Activated naive CD4-positive, alpha-beta T cell treated with anti-CD3 and anti-CD28 coated beads for 36 hours (primary cell): Measurements from ENCODE around the gene INTS11. TPM values are rescaled to one million over a fixed set of nuclear protein-coding genes. Genes with fewer than 3 reads are reported as not detected.

Experiments used
- CTCF ChIA-PET: fragments of 350-600 bp; sonication (Branson Sonifier 250); formaldehyde crosslinking; loops from one replicate; lab custom pipeline; 2021; ENCODE audit warnings: antibody characterized with exemption; lab: Charles Lee
- DNase-seq: peaks from one replicate; pipeline ENCODE4 v3.0.0-alpha.2; 2020
- H3K27ac Mint-ChIP-seq: one replicate; pipeline ENCODE4 v1.8.0; 2021; ENCODE audit warnings: mild to moderate bottlenecking, mixed read lengths
- H3K27me3 Mint-ChIP-seq: one replicate; pipeline ENCODE4 v1.8.0; 2021; ENCODE audit warnings: low read depth, mixed read lengths
- H3K36me3 Mint-ChIP-seq: one replicate; pipeline ENCODE4 v1.8.0; 2021; ENCODE audit warnings: low read depth, mixed read lengths
- H3K4me1 Mint-ChIP-seq: one replicate; pipeline ENCODE4 v1.8.0; 2021; ENCODE audit warnings: low read depth, mixed read lengths
- H3K4me3 Mint-ChIP-seq: one replicate; pipeline ENCODE4 v1.8.0; 2021; ENCODE audit warnings: mild to moderate bottlenecking, moderate library complexity, mixed read lengths
- H3K9me3 Mint-ChIP-seq: one replicate; pipeline ENCODE4 v1.8.0; 2021; ENCODE audit warnings: mixed read lengths
- intact Hi-C: fragments of 100-400 bp; cut with micrococcal nuclease; formaldehyde crosslinking; loops from one replicate; pipeline ENCODE4 v1.15.1; 2023
- total RNA-seq, 2 experiments: library from RNA; stranded (reverse); gene quantifications; one replicate each; pipeline ENCODE4 v1.2.3, GENCODE V29; 2021

The INTS11 gene
- total RNA-seq, 2 experiments from 2014 or later, result 117 to 118 TPM

DNA sequence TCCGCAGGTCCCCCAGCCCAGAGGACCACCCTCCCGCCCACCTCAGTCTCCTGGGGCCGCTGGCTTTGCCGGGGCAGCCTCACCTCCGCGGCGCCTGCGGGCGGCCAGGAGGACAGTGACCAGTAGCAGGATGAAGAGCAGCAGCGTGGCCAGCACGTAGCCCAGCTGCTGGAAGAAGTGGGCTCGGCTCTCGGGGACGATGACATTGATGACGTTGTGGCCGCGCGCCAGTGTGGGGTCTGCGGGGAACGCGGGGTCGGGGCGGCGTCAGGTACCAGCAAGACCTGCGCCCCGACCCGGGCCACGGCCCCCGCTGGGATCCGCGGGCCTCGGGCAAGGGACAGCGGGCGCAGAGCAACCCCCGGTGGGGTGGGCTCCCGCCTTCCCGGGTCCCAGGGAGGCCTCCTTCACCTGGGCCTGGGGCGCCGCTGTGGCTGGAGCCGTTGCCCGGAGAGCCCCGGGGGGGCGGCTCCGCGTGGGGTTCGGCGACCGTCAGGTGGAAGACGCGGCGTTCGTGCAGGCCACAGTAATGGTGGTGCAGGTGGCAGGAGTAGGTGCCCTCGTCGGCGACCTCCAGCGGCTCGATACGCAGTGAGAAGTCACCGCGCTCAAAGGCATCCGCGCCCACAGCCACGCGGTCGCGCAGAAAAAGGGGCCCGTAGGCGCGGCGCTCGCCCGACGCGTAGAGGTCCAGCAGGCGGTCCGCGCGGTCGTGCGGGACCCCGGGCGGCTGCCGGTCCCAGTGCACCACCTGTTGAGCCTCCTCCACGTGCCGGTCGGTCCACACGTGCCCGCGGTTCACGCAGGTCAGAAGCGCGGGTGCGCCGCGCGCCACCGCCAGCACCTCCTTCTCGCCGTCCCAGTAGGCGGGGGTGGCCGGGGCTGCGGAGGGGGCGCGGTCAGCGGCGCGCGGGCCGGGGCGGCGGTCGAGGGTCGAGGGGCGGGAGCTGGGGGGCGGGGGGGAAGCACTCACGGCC, 30.1 kb upstream of the INTS11 start:
- CTCF ChIA-PET, result interaction anchor here (1.5 kb wide), 1 partner anchor 17 kb away, joined by 6 read pairs; no protein-coding TSS in a partner anchor
- Mint-ChIP-seq H3K27me3 (peaks cover 12% of the 10 kb centered on the region), H3K4me3 (no peak overlapping the region), H3K36me3 (no peaks in the 10 kb centered on the region), H3K4me1 (peaks cover 19% of the 10 kb centered on the region), H3K9me3 (no peaks in the 10 kb centered on the region), H3K27ac (no peak overlapping the region)
- intact Hi-C loops, result no loop called here
- no peak for DNase-seq

DNA sequence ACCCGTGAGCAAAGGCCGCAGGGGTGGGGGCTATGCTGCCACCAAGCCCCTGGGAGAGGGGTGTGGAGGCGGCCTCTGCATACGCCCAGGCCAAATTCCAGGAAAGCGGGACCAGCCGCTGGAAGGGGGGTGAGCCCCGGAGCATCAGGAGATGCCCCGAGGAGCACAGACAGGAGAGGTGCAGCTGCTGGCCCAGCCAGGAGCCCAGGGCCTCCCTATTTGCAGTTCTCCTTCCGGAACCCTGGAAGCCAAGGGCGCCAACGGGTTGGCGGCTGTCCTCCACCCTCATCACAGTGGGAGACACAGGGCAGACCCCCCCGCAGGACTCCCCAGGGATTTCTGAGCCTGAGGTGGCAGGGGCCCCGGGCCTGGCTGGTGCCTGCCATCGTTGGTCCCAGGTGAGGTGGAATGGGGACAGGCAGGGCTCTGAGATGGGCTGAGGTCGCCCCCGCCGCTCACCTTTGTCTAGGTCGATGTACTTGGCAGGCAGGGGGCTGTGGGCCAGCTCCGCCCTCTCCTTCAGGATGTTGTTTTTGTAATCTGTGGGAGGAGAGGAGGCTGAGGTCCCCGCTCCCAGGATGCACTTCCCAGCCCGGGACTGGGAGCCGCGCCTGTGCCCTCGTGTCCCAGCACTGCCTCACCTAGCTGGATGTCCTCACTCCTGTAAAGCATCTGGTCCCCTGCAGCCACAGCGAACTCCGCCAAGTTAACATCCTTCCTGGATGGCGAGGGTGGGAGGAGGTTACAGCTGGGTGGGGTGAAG, 29.1 kb upstream of the INTS11 start:
- CTCF ChIA-PET, result interaction anchor here (1.5 kb wide), 1 partner anchor 18 kb away, joined by 6 read pairs; no protein-coding TSS in a partner anchor
- no peak for DNase-seq
- no peaks in the 10 kb centered on the region for H3K36me3 Mint-ChIP-seq
- intact Hi-C loops, result no loop called here
- H3K9me3 Mint-ChIP-seq, result no peaks in the 10 kb centered on the region
- peaks cover 10% of the 10 kb centered on the region for H3K4me1 Mint-ChIP-seq
- no peak overlapping the region for H3K27ac Mint-ChIP-seq
- peaks cover 12% of the 10 kb centered on the region for H3K27me3 Mint-ChIP-seq
- no peak overlapping the region for H3K4me3 Mint-ChIP-seq

DNA sequence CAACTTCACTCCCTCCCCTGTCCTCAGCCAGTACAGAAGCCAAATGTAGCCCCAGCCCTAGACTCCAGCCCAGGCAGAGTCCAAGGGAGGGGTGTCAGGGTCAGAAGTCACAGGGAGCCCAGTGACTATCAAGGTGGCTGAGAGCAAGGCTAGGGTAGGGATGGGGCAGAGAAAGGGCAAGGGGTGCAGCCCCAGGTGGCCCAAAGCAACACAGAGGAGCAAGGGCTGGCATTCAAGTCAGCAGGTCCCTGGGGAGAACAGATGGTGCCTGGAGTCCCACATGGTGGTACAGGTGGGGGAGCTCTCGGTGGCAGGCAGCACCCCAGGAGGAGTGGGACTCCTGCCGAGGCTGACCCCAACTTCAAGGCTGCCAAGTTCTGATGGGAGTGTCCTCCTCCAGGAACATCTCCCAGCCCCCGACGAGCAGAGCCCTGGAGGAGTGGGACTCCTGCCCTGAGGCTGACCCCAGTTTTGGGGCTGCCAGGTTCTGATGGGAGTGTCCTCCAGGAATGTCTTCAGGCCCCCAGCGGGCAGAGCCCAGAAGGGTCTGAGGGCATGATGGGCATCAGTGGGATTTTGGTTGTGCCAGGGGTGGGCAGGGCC, 28.4 kb upstream of the INTS11 start:
- Mint-ChIP-seq H3K9me3 (no peaks in the 10 kb centered on the region), H3K27ac (no peak overlapping the region), H3K4me3 (peak overlapping the region; percentile 30), H3K4me1 (peaks cover 6% of the 10 kb centered on the region), H3K36me3 (no peaks in the 10 kb centered on the region), H3K27me3 (peaks cover 12% of the 10 kb centered on the region)
- DNase-seq, result no peak
- intact Hi-C loops, result no loop called here
- CTCF ChIA-PET, result interaction anchor here (1.5 to 1.6 kb wide), 2 partner anchors 18 to 19 kb away, joined by 6 to 11 read pairs; no protein-coding TSS in a partner anchor

DNA sequence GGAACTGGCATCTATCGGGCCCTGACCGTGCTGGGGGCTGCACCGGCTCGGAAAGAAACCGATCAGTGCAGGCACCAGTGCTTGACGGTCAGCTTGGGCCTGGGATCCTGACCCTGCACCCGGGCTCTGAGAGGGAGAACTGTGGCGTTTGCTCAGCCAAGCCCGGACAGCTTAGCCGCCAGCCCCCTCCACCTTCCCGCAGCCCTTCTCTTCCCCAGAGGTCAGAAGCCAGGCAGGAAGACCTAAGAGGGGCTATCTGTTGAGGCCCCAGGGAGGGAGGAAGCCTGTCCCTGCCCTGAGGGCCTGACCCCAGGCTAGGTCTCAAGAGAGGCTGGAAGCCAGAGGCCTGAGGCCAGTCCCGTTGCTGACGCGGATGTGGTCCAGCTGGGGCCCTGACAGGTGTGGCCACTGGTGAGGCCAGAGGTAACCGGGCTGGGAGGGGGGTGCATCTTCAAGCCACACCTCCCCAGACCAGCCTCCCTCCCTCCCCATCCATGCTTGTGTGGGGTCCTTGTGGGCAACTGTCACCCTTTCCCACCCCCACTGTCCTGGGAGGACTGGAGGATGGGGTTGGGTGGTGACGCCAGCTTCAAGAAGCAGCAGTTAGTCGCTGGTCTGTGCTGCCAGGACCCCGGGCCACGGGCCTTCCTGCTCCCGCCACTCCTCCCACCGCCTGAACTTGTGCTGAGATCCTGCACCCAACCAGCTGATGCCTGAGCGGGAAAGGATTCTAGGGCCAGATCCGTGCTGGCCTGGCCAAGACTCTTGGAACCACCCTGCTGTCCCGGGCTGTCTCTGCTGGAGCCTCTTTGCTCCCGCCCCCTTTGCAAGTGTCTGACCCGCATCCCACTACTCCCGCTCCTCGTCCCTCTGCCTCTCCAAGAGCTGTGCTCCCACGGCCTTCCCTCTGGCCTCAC, 27.3 kb upstream of the INTS11 start:
- Mint-ChIP-seq H3K36me3 (no peaks in the 10 kb centered on the region), H3K27me3 (peaks cover 12% of the 10 kb centered on the region), H3K4me1 (peaks cover 16% of the 10 kb centered on the region), H3K4me3 (peak overlapping the region; percentile 30), H3K9me3 (no peaks in the 10 kb centered on the region), H3K27ac (peak overlapping the region; percentile 28)
- CTCF ChIA-PET, result interaction anchor here (1.6 kb wide), 1 partner anchor 19 kb away, joined by 11 read pairs; no protein-coding TSS in a partner anchor
- no peak for DNase-seq
- intact Hi-C loops, result no loop called here

DNA sequence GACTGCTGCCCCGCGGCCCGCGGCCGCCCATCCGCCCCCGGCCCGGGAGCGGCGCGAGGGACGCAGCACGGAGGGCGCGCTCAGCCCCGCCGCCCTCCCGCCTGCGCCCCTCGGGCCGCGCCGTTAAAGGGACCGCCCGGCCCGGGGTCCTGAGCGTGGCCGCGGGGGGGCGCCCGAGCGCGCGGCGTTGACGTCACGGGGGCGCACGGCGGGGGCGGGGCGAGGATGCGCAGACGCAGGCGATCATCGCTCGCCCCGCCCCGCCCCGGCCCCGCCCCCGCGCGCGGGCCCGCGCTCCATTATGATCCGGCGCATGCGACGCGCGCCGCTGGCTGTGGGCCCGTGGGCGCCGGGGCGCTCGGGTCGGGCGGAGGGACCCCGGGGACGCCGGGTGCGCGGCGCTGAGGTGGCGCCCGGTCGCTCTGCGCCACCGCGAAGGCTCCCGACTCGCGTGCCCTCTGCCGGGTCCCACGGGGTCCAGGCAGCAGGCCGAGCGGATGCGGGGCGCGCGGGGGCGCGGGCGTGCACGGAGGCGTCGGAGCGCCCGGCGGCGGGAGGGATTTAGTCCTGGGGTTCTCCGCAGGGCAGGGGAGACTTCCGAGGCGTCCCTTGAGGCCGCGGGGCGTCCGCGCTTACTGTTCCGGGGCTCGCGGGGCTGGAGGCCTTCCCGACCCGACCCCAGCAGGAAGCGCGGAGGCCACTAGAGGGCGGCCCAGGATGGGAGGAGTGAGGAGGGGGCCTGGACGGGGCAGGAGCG, 25.0 kb upstream of the INTS11 start, which contains the start of gene DVL1:
Gene DVL1 (minus strand): TSS at position 163 of the 757 bp plus-strand sequence. CDS start 353 bp downstream, outside the sequence.
- no peaks in the 10 kb centered on the region for H3K36me3 Mint-ChIP-seq
- H3K9me3 Mint-ChIP-seq, result no peaks in the 10 kb centered on the region
- DNase-seq, result peak; percentile 79
- CTCF ChIA-PET, result no interaction called here
- H3K27ac Mint-ChIP-seq, result no peak within 1 kb of the TSS
- peak within 1 kb of the TSS; percentile 76 for H3K4me3 Mint-ChIP-seq
- H3K4me1 Mint-ChIP-seq, result peaks cover 28% of the 10 kb centered on the region
- peaks cover 12% of the 10 kb centered on the region for H3K27me3 Mint-ChIP-seq
- intact Hi-C loops, result loop anchor here (1.0 to 2.0 kb wide), 3 partner anchors 25 to 41 kb away; partner anchors contain the start of genes AURKAIP1, CPTP, INTS11 and PUSL1

DNA sequence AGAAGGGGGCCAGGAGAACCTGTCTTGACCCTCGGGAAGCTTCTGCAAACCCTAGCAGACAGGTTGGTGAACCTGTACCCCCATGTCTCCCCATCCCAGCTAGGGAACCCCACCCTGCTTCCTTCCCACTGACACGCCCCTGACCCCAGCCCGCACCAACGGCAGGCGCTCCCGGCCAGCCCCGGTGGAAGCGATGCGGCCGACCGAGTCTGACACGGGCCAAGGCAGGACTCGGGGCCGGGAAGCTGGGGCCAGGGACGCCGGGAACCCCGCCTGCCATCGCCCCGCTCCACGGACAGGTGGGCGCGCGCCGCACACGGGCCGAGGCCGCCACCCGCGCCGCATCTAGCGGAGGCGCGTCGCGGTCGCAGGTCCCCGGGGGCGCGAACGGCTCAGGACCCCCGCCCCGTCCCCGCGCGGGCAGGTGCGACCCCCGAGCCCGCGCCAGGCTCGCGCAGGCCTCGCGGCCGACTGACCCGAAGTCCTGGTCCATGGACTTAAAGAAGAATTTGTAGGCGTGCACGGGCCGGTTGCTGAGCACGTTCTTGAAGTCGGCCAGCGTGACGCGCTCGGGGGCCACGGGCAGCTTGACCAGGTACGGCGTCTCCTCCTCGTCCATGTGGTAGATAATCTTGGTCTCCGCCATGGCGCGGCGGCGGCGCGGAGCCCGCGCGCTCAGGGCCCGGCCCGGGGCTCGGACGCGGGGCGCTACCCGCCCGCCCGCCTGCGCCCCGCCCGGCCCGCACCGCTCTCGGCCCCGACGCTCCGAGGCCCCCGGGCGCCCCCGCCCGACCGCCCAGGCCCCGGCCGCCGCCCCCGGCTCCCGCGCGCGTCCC, 24.2 kb upstream of the INTS11 start:
- CTCF ChIA-PET, result interaction anchor here (1.0 to 1.5 kb wide), 3 partner anchors 23 to 156 kb away, joined by 3 to 6 read pairs (median 4); partner anchors contain the start of gene AURKAIP1
- H3K9me3 Mint-ChIP-seq, result no peaks in the 10 kb centered on the region
- peaks cover 5% of the 10 kb centered on the region for H3K27me3 Mint-ChIP-seq
- H3K4me1 Mint-ChIP-seq, result peaks cover 25% of the 10 kb centered on the region
- H3K4me3 Mint-ChIP-seq, result peak overlapping the region; percentile 76
- intact Hi-C loops, result loop anchor here (1.0 to 2.0 kb wide), 3 partner anchors 24 to 40 kb away; partner anchors contain the start of genes AURKAIP1, CPTP, INTS11 and PUSL1
- no peak overlapping the region for H3K27ac Mint-ChIP-seq
- H3K36me3 Mint-ChIP-seq, result no peaks in the 10 kb centered on the region
- no peak for DNase-seq

DNA sequence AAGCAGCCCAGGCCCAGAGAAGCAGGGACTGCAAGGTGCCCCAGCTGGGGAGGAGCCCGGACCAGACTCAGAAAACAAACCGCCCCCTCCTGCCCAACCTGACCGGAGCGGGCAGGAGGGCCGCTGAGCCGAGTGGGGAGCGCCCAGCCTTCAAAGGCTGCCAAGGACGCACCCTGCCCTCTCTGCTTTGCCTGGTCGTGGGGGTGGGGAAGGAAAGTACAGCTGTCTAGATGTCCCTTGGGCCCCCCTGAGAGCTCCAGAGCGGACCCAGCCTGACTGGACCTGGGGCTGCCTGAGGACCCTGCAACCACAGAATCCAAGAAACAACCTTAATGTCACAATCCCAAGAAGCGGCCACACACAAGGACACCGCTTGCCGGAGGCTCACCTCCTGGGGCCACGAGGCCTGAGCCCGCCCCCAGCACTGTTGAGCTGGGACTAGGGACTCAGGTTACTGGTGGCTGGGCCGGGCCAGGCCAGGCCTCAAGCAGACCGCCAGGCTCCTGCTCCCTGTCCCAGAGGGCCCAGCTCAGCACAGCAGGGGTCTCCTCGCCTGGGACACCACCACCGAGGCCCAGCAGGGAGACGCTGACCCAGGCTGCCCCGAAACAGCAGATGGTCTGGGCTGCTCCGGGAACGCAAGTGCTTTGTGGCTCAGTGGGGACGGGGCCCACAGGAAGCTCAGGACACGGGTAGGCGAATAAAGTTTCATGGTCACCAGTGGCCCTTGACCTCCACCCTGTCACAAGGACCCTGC, 23.4 kb upstream of the INTS11 start:
- Mint-ChIP-seq H3K27ac (no peak overlapping the region), H3K27me3 (peaks cover 3% of the 10 kb centered on the region), H3K36me3 (no peaks in the 10 kb centered on the region), H3K4me3 (peak overlapping the region; percentile 76), H3K4me1 (peaks cover 25% of the 10 kb centered on the region), H3K9me3 (no peaks in the 10 kb centered on the region)
- intact Hi-C loops, result loop anchor here (2.0 kb wide), 2 partner anchors 23 to 163 kb away; partner anchors contain the start of genes CPTP and INTS11
- DNase-seq, result no peak
- CTCF ChIA-PET, result interaction anchor here (1.0 to 1.5 kb wide), 3 partner anchors 24 to 157 kb away, joined by 3 to 6 read pairs (median 4); partner anchors contain the start of gene AURKAIP1

DNA sequence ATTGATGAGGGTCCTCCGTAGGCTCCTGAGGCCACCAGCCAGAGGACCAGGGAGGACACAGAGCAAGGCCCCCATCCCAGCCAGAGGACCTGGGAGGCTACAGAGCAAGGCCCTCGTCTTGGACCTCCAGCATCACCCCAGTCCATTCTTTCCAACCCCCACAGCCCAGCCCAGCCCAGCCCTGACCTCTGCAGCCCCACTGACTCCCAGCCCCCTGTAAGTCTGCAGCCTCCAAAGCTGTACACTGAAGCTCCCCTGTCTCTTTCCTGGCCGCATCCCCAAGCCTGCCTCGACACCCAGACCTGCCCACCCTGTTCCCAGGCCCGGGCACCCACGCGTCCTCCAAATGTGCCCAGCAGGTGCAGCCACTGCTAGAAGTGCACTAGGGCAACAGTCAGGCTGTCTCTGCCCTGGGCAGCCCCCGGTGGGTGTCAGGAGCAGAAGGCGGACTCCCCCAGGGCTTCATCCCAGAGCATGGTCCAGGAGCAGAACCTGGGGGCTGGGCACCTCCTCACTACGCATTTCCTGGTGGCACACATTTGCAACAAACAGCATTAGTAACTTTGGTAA, 22.7 kb upstream of the INTS11 start:
- Mint-ChIP-seq H3K36me3 (no peaks in the 10 kb centered on the region), H3K27me3 (no peaks in the 10 kb centered on the region), H3K27ac (no peak overlapping the region), H3K9me3 (no peaks in the 10 kb centered on the region), H3K4me3 (peak overlapping the region; percentile 76), H3K4me1 (peaks cover 23% of the 10 kb centered on the region)
- no peak for DNase-seq
- intact Hi-C loops, result loop anchor here (2.0 kb wide), 1 partner anchor 164 kb away; no protein-coding TSS in a partner anchor
- CTCF ChIA-PET, result interaction anchor here (0.8 kb wide), 1 partner anchor 40 kb away, joined by 5 read pairs; the partner anchor contains the start of gene ACAP3

DNA sequence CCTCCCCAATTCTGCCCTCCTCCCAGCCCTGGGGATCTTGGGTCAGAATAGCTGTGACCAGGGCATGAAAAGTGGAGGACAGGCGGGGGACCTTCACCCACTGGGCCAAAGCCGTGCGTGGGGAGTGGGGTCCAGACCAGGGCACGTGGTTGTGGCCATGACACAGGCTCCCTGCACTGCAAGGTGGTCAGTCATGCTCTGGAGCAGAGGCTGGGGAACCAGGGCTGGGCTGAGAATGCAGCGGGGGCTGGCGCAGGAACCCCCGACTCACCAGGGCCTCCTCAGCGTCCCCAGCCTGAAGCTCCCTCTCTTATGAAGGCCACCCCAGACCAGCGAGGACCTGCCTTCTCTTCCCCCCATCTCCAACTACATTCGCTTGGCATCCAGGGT, 22.0 kb upstream of the INTS11 start:
- DNase-seq, result no peak
- Mint-ChIP-seq H3K9me3 (no peaks in the 10 kb centered on the region), H3K27ac (no peak overlapping the region), H3K27me3 (no peaks in the 10 kb centered on the region), H3K4me3 (no peak overlapping the region), H3K36me3 (no peaks in the 10 kb centered on the region), H3K4me1 (peaks cover 23% of the 10 kb centered on the region)
- CTCF ChIA-PET, result interaction anchor here (0.8 to 0.9 kb wide), 2 partner anchors 26 to 39 kb away, joined by 3 to 5 read pairs; partner anchors contain the start of gene ACAP3
- intact Hi-C loops, result loop anchor here (2.0 kb wide), 1 partner anchor 164 kb away; no protein-coding TSS in a partner anchor
